Suppressor macrophage treated with lipopolysaccharide for 4 hours (primary cell): ENCODE results near the gene FARP1.
"Not testable (repeated sequence)": the region's sequence is repeated elsewhere in the genome, so short reads cannot be mapped to it uniquely, and the experiment has no call there.

Experiments
- DNase-seq: peaks from one replicate; pipeline ENCODE4 v3.0.0-alpha.2; 2020

FARP1 gene

GRCh38 chr13:98406427-98406826 lies 263.5 kb downstream of the FARP1 start:
- DNase-seq, result no peak

DNA sequence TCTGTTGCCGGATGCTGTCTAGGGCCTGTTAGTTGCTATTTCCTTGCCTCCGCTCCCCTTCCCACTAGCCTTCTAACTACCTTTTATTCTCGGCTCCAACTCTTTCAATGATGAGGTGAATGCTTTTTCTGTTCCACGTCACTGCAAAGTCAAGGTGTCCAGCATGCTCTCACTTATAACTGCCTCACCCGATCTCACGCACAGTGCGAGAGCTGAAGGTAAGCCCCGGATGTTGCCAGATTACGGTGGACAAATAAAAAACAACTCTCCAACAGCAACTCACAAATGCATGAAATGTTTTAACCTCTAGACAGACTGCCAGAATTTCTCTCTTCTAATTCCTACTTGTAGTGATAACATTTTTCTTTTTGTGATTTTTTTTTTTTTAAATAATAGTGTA lies 264.1 kb downstream of the FARP1 start:
- no peak for DNase-seq

GRCh38 chr13:98407575-98407974 lies 264.7 kb downstream of the FARP1 start:
- no peak for DNase-seq

- no peak for DNase-seq
Measured at GRCh38 chr13:98409281-98409680, 266.4 kb downstream of the FARP1 start.

GRCh38 chr13:98410612-98411011 lies 267.7 kb downstream of the FARP1 start:
- DNase-seq, result no peak

- no peak for DNase-seq
Measured at GRCh38 chr13:98411013-98411412, 268.1 kb downstream of the FARP1 start.

GRCh38 chr13:98411617-98412265 lies 268.8 kb downstream of the FARP1 start:
- peak; percentile 87 for DNase-seq

- not testable (repeated sequence) for DNase-seq
Measured at GRCh38 chr13:98413278-98413677, 270.4 kb downstream of the FARP1 start.

- DNase-seq, result no peak
Measured at GRCh38 chr13:98413796-98414195, 270.9 kb downstream of the FARP1 start.

GRCh38 chr13:98415326-98416070 lies 272.6 kb downstream of the FARP1 start:
- DNase-seq, result no peak

GRCh38 chr13:98416408-98416807 lies 273.5 kb downstream of the FARP1 start:
- no peak for DNase-seq

- no peak for DNase-seq
Measured at GRCh38 chr13:98419786-98420553, 277.1 kb downstream of the FARP1 start.

DNA sequence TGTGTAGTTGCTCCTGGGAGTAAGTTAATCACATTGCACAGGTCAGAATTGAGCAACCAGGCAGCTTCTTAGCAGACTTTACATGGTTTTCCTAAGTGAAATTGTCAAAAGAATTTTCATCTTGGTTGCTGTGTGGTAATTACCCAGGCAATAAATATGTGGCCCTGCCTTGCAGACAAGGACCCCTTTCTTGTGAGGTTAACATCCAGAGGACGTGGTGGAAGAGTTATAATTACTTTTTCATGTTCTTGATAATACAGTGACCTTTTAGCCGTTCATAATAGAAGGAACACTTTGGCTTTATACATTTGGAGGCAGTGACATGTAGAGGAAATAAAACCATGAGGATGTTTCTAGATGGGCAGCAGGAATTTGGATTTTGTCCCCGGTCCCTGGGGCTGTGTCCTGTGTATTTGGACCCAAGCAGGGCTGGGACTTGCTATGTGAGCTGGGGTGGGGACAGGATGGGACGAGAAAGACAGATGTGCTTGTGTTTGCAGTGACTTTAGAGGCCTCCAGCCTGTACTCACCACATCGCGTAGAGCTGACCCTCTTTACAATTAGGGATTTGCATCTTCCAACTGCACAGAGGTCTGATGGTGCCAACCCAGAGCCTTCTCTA lies 277.8 kb downstream of the FARP1 start:
- no peak for DNase-seq

DNA sequence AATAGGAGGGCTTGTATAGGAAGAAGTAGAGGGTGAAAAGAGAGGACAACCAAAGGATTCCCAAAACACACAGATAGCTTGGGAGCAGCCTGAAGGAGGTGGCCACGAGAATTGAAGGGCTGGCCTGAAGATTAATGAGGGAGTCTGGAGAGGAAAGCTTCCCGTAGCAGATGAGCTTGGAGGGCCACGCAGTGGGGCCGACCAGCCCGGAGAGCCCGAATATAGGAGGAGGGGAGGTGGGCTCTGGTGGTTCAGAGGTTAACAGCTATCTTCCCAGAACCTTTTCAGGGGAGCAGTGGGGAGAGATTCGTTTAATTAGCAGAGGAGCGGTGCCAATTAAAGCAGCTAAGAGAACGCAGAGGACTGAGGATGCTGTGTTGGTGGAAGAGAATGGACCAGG lies 279.2 kb downstream of the FARP1 start:
- no peak for DNase-seq

DNA sequence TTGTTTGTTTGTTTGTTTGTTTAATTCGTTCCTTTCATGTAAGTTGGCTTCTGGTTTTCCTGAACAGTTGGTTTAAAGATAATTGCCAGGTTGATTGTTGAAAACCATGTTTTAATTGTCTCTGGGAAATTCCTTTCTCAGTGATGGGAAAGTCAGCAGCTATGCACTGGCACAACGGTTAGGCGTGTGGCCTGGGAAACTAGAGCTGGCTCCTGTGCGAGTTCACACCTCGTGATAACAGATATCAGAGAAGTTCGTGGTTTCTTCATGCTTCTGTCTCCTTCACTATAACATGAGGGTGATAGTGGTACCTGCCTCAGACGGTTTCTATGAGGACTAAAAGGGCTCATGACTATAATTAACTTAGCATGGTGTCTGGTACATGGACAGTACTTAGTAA lies 280.5 kb downstream of the FARP1 start:
- no peak for DNase-seq

GRCh38 chr13:98427331-98427995 lies 284.6 kb downstream of the FARP1 start:
- no peak for DNase-seq

DNA sequence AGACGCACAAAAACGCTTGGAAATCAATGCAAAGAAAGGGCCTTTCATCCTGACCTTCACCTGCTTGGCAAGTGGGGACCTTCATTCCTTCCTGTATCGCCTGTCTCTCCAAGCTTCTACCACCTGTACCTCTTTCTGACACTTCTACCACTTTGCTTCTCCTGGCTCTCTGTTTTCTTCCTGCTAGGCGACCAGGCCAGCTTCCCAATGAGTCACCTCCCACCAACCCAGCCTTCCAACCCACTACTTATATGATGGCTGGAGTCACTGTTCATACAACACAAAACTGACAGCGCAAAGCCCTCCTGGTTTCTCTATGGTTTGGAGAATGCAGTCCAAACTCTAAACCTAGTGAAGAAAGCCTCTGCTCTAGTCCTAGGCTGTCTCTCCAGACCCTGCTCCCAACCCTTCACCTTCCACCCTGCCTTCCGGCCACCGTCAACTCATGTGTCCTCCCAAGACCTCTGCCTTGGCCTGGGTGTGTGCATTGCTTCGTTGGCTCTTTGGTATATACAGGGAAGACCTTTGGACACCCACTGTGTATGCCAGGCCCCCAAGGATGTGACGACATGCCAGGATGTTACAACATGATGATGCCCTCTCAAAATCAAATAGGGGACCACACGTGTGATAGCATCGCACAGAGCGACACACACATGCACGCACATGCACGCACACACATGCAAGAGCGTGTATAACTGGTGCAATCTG lies 285.5 kb downstream of the FARP1 start:
- DNase-seq, result no peak

DNA sequence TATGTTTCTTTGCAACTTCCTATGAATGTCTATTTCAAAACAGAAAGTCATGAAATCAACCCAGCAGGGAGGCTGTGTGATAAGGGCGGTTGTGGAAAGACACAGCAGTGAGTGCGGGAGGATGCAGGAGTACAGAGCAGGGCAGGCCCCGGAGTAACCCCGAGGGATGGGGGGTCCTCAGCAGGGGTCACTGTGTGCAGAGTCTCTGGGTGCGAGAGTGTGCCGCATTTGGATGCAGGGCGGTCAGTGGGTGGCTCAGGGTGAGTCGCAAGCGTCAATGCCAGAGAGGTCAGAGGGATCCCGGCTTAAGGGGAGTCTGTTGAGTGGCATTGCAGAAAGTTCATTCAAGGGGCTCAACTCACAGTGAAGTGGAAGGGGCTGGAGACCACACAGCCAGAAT lies 286.2 kb downstream of the FARP1 start:
- no peak for DNase-seq

GRCh38 chr13:98429531-98429930 lies 286.6 kb downstream of the FARP1 start:
- DNase-seq, result no peak

DNA sequence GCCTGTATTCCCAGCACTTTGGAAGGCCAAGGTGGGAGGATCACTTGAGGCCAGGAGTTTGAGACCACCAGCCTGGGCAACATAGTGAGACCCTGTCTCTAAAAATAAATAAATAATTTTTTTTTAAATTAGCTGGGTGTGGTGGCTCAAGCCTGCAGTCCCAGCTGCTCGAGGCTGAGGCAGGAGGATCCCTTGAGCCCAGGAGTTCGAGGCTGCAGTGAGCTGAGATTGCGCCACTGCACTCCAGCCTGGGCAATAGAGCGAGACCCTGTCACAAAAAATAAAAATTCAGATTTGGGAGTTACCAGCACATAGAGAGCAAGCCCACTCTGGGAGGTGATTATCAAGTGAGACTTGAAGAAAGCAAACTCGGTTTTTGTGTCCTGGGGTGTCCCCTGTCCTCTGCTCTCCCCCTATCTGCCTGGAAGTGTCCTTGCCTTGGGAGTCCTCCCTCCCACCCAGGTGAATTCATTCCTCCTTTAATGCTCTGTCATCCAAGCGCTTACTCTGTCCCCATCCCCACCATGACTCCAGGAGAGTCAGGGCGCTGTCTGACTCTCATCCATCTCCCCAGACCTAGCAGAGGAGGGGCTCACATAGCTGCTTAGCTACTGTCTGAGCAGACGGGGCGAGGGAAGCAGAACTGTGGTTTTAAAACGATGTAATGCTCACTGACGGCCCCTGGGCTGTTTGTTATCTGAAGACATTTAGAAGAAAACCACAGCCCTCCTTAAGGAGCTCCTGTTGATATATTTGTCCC lies 287.3 kb downstream of the FARP1 start:
- DNase-seq, result no peak

GRCh38 chr13:98432638-98433037 lies 289.7 kb downstream of the FARP1 start:
- no peak for DNase-seq
